Keratinocyte (primary cell): Measurements from ENCODE around the gene RBM15.

Experiments used
- EZH2 ChIP-seq: IDR thresholded peaks from one replicate; pipeline ENCODE4 v1.6.1; 2012; ENCODE audit warnings: inconsistent platforms, mild to moderate bottlenecking, low read length, moderate library complexity
- TF ChIP-seq, protein P1 (sequence below), 3 experiments: IDR thresholded peaks in 1 of 3; conservative IDR thresholded peaks in 1 of 3; optimal IDR thresholded peaks in 1 of 3; 2 replicates in 2 of 3; 3 replicates in 1 of 3; pipeline versions ENCODE3 to v1.5.1; 2011; ENCODE audit warnings: low read length in 3 of 3, mild to moderate bottlenecking in 3 of 3, moderate library complexity in 2 of 3, control low read depth in 1 of 3, inconsistent platforms in 1 of 3; ENCODE audit not compliant: insufficient read depth in 2 of 3; ENCODE audit errors: extremely low read depth in 1 of 3

GRCh38 chr1:110318046-110318445, 21.1 kb upstream of the RBM15 start:
- TF ChIP-seq, protein P1, sequence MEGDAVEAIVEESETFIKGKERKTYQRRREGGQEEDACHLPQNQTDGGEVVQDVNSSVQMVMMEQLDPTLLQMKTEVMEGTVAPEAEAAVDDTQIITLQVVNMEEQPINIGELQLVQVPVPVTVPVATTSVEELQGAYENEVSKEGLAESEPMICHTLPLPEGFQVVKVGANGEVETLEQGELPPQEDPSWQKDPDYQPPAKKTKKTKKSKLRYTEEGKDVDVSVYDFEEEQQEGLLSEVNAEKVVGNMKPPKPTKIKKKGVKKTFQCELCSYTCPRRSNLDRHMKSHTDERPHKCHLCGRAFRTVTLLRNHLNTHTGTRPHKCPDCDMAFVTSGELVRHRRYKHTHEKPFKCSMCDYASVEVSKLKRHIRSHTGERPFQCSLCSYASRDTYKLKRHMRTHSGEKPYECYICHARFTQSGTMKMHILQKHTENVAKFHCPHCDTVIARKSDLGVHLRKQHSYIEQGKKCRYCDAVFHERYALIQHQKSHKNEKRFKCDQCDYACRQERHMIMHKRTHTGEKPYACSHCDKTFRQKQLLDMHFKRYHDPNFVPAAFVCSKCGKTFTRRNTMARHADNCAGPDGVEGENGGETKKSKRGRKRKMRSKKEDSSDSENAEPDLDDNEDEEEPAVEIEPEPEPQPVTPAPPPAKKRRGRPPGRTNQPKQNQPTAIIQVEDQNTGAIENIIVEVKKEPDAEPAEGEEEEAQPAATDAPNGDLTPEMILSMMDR (optimal IDR thresholded peaks at IDR 0.05 in 1 of 3, IDR thresholded peaks at IDR 0.05 in 1 of 3, conservative IDR thresholded peaks at IDR 0.05 in 1 of 3; ENCODE audit: extremely low read depth in 1 of 3, insufficient read depth in 2 of 3, low read length in 3 of 3), result no peak
- TF ChIP-seq EZH2, result no peak
